HepG2 (cell line): ENCODE data around the gene ANKDD1A.

Experiments used
- AHR ChIP-seq: IDR thresholded peaks from 2 replicates; pipeline ENCODE4 v1.6.1; 2018; ENCODE audit warnings: missing genetic modification reagents, missing compliant biosample characterization
- CTCF ChIP-seq: sonication (generic); formaldehyde crosslinking; IDR thresholded peaks from 2 replicates; pipeline ENCODE4 v1.5.0; 2020; ENCODE audit warnings: mild to moderate bottlenecking, missing genetic modification reagents, moderate library complexity
- EZH2 ChIP-seq: conservative IDR thresholded peaks from 2 replicates; pipeline ENCODE4 v1.6.1; 2012; ENCODE audit warnings: mild to moderate bottlenecking, low read depth, low read length, moderate library complexity
- MYC ChIP-seq: sonication (generic); formaldehyde crosslinking; IDR thresholded peaks from 2 replicates; pipeline ENCODE4 v1.9.0; 2021; ENCODE audit warnings: missing genetic modification reagents, borderline replicate concordance
- POLR2A ChIP-seq, 2 experiments: IDR thresholded peaks; 2 replicates each; pipeline ENCODE4 v1.6.1; 2011; ENCODE audit warnings: low read depth in 2 of 2, low read length in 2 of 2, mild to moderate bottlenecking in 1 of 2, moderate library complexity in 1 of 2; ENCODE audit not compliant: insufficient read depth in 1 of 2
- PRDM4 ChIP-seq: sonication (generic); formaldehyde crosslinking; IDR thresholded peaks from 2 replicates; pipeline ENCODE4 v1.9.0; 2021; ENCODE audit warnings: missing genetic modification reagents, borderline replicate concordance
- RFX3 ChIP-seq: IDR thresholded peaks from 2 replicates; pipeline ENCODE4 v1.6.1; 2016; ENCODE audit warnings: missing biosample characterization, missing genetic modification reagents
- TAF1 ChIP-seq: sonication (generic); formaldehyde crosslinking; IDR thresholded peaks from 2 replicates; pipeline ENCODE4 v1.4.0; 2020; ENCODE audit warnings: missing genetic modification reagents
- ZBTB2 ChIP-seq: sonication (generic); formaldehyde crosslinking; IDR thresholded peaks from 2 replicates; pipeline ENCODE4 v1.8.0; 2022; ENCODE audit warnings: low read depth, missing genetic modification reagents

GRCh38 chr15:64931381-64931780 is 19.7 kb downstream of the ANKDD1A start:
- TF ChIP-seq POLR2A (IDR thresholded peaks at IDR 0.05; ENCODE audit: insufficient read depth in 1 of 2, low read depth in 2 of 2, low read length in 2 of 2) (no peak), RFX3 (CRISPR knock-in tag) (no peak), CTCF (CRISPR knock-in tag) (no peak), MYC (CRISPR knock-in tag) (no peak), PRDM4 (CRISPR knock-in tag) (no peak), ZBTB2 (no peak), AHR (CRISPR knock-in tag) (no peak), TAF1 (CRISPR knock-in tag) (no peak), EZH2 (no peak)
